Activated T-cell treated with anti-CD3 and anti-CD28 coated beads, Interleukin-2, amount 50 U/mL, for 48 hours (primary cell): ENCODE results near the gene COL5A2.

ENCODE experiments used
- DNase-seq, 2 experiments: peaks; one replicate each; pipeline ENCODE4 v3.0.0-alpha.2; 2020

The COL5A2 gene

DNA sequence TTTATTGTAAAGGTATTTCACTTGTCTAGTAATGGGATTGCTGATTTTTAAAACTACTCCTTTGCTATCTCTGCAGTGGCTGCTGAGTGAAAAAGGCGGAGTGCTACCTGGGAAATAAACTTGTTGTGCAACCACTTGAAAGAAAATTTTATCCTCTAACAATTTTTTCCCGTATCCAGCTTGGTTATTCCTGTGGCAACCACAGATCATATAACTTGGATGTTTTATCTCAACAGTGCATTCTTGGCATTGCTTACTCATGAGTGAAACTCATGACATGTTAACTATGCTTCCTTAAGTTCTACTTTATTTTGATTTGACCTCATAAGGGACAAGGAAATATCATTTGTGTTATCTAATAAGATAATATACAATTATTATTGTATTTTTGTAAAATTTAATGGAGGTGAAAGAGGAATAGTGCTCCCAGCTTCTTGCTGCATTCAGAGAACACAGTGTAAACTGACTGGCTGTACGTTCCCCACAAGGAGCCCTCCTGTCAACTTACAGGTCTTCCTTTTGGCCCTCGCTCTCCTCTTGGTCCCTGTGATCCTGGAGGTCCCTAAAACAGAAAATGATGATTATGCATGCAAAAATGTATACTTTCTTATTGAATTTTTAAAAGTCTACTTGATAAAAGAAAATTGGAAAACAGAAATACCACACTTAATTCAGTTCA is 82.7 kb downstream of the COL5A2 start:
- DNase-seq = no peak

- no peak for DNase-seq
Measured at GRCh38 chr2:189095101-189095500, 84.5 kb downstream of the COL5A2 start.

DNA sequence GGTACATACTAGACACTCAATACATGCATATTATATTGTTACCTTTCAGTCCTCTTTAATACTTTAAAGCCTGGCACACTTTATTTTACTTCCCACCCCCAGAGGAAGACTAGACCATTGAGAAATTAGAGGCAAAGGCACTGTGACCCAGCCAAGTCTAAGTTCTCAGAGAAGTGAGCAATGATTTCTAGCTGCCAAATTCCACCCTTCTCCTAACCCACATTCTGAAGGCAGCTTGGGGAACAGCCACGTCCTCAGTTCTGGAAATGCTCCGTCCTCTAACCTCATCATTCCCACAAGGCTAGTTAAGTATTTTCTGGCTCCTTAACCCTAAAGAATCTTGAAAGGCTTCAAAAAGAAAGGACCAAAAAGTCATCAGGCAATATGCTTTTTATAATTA is 86.6 kb downstream of the COL5A2 start:
- no peak for DNase-seq

DNA sequence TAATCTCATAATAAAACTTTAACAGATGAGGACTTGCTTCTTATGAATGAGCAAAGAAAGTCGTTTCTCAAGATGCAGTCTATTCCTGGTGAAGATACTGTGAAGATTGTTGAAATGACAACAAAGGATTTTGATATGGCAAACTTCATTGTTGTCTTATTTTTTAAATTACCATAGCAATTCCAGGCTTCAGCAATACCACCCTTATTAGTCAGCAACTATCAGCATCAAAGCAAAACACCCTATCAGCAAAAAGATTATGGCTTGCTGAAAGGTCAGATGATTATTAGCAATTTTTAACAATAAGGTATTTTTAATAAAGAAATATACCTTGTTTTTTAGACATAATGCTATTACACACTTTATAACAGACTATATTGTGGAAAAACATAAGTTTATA is 88.3 kb downstream of the COL5A2 start:
- DNase-seq = no peak

- no peak for DNase-seq
Measured at GRCh38 chr2:189088591-189089205, 90.9 kb downstream of the COL5A2 start.

GRCh38 chr2:189086710-189087109 is 92.9 kb downstream of the COL5A2 start:
- no peak for DNase-seq

DNA sequence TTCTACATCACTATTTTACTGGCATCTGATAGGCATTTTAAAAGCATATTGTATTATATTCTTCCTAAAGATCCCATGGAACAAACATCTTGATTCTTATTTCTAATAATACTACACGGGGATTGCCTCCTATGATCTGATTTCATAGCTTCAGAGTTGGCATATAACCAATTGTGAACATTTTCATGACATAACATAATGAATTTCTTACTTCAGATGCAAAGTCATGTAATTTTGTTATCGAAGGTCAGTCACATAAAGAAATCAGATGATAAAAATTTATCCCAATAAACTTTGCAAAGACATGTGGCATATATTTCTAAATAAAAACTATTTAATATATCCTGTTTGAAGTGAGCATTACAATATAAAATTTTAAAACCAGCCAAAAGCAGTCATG is 93.3 kb downstream of the COL5A2 start:
- no peak for DNase-seq

DNA sequence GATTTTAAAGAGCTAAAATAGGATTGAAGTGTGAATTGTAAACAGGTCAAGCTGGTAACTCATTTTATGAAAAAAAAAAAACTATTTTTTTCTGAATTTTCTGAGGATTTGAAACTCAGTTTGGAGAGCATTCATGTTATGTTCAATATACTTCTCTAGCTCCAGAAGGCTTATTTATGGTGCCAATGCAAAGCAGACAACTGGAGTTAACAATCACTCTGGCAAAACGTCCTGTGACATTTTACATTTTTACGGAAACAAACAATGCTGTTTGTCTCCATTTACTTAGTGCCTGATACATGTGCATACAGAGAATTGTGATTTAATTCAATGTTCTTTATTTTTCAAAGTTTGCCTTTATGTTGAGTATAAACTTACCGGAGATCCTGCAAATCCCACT is 96.0 kb downstream of the COL5A2 start:
- no peak for DNase-seq

GRCh38 chr2:189083106-189083505 is 96.5 kb downstream of the COL5A2 start:
- DNase-seq = no peak

DNA sequence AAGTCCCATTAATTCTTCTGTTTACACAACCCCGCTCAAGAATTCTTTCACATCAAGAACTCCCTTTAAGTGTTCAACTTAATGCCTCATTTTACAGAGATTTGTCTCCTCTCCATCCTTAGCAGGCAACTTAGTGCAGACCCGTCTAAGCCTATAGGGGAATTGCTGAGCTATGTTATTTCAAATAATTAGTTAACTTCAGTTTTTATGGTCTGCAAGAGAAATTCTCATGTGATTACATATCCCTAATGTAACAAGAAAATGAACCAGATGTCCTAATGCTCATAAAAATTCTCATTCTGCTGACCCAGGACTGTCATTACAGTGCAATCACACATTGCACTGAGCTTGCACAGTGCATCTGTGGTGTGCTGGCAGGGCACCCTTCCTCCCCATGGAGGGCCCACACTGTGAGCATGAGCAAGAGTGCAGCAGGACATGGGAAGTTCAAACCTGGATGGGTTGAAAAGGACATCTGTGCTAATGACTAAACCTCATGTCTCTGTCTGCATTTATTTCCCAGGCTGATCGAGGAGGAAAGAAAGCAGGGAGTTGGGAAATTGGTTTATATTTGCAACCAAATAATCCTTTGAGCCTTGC is 97.1 kb downstream of the COL5A2 start:
- DNase-seq = no peak

DNA sequence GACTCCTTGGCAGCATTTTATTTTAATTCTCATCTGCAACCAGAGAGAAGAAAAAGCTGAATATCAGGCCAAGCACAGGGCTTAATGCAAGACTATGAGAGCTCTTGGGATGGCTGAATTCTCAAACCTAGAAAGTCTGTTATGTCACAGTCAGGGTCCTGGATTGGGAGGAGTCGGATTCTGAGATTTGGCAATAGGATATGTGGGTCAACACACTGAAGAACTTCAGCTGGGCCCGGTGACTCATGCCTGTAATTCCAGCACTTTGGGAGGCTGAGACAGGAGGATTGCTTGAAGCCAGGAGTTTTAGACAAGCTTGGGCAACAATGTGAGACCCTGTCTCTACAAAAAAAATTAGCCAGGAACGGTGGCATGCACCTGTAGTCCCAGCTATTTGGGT is 103.0 kb downstream of the COL5A2 start:
- no peak for DNase-seq

GRCh38 chr2:189076120-189076519 is 103.4 kb downstream of the COL5A2 start:
- DNase-seq = no peak

GRCh38 chr2:189074506-189074905 is 105.1 kb downstream of the COL5A2 start:
- DNase-seq = no peak

GRCh38 chr2:189072036-189072435 is 107.5 kb downstream of the COL5A2 start:
- no peak for DNase-seq

GRCh38 chr2:189069855-189070619 is 109.5 kb downstream of the COL5A2 start:
- DNase-seq = no peak

DNA sequence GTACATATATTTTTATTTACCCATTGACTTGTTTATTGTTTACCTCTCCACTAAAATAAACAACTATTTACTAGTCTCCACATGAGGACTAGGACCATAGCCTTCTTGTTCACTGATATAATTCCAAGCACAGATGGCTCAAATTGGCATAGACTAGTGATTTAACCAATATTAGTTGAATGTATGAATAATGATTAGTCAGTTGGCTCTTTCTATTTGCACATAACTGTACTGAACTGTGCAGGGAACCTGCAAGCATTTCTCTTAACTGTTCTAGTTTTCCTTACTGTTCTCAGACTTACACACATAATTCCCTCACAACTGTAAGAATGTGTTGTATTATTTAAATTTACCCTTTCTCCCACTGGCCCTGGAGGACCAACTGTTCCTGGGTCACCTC is 113.5 kb downstream of the COL5A2 start:
- no peak for DNase-seq

- no peak for DNase-seq
Measured at GRCh38 chr2:189060096-189060642, 119.4 kb downstream of the COL5A2 start.

DNA sequence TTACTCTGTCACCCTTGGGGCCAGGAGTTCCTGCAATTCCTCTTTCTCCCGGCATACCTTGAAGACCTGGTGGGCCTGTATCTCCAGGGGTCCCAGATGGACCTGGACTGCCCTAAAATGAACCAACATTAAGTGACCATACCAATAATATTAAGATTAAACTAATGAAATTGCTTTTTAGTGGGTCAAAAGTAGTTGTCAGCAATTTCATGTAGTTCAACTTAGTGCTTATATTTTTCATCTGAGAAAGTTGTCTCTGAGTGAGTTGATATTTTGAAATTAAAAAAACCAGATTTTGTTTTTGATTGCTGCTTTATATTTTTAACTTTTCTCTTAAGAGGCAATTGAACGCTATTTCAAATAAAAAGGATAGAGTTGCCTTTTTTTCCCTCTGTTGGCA is 122.2 kb downstream of the COL5A2 start:
- DNase-seq = no peak

DNA sequence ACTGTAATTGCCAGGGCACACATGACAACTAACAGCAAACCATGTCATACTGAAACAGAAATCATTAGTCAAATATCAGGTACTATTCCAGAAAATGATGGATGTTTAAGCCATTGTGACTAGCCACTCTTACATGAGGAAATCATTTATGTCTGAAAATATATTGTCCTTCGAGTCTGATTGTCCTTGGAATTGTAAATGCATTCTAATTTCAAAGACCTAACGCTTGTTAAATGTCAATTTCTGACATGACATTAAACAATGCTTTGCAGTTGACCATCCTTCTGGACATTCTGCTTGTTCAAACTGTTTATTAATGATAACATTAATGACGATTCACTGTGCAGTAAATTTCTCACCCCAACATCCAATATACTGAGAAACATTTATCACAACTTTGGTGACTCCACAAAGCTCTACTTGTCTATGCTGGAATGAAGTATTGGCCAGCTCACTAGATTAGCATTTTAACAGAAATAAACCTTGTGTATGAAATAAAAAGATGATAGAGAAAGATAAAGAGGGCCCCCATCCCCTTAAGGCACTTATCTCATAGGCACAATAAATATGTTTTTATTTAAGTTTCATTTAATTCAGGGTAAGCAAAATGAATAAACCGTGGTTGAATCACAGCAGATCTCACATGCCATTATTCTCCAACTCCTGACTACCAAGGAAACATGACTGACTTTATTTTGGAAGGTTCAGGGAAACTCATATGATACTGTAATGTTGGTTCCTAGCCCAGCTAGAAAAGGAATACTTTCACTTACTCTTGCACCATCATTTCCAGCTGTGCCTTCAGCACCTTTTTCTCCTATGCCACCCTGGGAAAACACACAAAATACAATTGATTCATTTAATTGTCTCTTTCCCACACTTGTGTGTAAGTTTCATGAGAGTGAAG is 123.1 kb downstream of the COL5A2 start:
- no peak for DNase-seq

DNA sequence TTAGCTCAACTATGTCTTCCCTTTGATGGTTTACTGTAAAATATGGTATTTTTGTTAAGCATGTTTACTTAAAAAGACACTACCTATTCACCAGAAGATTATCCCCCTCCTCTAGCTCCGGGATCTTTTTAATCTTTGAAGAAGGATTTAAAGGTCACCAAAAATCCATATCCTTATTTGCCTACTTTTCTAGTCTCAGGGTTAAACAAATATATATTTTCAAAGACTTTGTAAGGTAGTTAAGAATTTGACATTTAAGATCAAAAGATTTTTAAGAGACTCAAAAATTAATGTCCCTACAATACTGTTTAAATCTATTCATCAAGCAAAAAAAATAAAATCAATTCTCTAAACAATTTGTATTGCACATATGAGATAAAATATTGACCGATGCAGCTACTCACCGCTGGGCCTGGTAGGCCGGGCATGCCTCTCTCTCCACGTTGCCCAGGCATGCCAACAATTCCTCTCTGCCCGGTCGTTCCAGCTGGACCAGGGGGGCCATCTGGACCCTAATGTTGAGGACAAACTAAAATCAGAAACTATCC is 129.3 kb downstream of the COL5A2 start:
- no peak for DNase-seq

DNA sequence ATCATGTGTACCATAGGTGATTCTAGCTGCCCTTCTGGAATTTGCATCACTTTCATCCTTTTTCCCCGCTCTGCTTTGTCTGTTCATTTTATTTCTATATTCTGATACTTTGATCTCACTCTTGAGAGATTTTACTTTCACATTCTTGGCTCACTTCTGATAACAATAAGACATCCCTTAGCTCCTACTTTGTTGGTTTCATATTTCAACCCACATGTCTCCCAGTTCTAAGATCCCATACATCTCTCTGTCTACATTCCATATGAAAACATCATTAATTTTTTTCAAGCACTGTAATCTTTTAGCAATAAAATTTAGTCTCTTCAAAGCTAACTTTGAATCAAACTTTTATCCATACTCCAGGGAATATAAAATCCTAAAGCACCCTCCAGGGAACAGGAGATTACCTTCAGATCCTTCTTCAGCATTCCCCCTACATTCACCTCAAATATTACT is 129.8 kb downstream of the COL5A2 start:
- no peak for DNase-seq

DNA sequence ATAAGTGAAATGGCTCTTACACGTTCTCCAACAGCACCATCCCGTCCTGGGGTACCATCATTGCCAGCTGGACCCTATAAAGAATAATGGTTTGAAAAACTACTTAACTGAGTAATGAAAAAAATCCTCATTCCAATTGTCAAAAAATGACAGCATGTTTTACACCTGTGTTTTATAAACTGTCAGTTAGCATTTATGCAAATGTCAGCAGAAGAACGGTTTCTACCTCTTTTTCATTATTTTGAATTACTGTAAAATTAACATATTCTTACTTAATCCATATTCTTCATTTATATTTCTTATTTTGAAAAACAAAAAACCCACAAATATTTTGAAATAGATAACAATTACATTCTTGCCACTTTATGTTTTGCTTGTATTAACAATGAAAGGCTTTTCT is 131.4 kb downstream of the COL5A2 start:
- no peak for DNase-seq
